ENCODE results near the gene DNM3.

The DNM3 gene

DNA sequence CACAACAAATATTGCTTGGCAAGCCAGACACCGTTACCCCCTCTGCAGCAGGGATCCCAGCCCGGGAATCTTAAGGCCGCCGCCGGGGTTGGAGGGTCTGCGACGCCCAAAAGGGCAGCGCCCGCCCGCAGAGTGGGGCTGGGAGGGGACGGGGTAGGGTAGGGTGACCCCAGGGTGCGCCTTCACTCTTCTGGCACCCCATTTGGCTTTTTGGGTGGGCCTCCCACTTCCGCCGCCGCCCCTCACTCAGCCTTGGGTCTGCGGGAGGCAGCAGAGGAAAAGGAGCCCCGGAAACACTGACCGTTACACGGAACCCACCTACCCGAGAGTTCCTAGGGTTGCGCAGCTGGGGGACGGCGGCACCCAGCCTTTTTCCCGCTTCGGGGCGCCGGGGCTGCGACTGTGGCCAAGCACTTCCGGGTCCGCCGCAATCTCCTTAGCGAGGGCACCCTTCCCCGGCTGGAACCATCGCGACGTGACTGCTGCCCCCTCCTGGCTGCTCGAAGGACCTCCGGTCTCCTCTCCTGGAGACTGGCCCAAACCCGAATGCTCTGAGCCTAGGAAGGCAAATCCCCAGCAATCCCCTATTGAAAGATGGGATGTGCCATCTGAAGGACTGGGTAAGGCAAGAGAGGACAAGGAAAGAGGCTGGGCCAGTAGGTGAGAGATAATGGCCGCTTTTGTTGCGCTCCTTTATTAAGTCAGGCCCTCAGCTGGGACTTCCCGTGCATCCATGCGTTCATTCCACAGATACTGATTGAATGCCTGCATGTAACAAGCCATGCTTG is 602.6 kb downstream of the DNM3 start, which contains the start of gene PIGC:
TSS of gene PIGC (minus strand) at position 404 of the 788 bp plus-strand sequence. CDS start 1,447 bp downstream, outside the sequence.
- H3K4me3 ChIP-seq (replicated peaks; ENCODE audit: low read depth, low read length): peak within 1 kb of the TSS; percentile 86
- TF ChIP-seq, protein P1, sequence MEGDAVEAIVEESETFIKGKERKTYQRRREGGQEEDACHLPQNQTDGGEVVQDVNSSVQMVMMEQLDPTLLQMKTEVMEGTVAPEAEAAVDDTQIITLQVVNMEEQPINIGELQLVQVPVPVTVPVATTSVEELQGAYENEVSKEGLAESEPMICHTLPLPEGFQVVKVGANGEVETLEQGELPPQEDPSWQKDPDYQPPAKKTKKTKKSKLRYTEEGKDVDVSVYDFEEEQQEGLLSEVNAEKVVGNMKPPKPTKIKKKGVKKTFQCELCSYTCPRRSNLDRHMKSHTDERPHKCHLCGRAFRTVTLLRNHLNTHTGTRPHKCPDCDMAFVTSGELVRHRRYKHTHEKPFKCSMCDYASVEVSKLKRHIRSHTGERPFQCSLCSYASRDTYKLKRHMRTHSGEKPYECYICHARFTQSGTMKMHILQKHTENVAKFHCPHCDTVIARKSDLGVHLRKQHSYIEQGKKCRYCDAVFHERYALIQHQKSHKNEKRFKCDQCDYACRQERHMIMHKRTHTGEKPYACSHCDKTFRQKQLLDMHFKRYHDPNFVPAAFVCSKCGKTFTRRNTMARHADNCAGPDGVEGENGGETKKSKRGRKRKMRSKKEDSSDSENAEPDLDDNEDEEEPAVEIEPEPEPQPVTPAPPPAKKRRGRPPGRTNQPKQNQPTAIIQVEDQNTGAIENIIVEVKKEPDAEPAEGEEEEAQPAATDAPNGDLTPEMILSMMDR (IDR thresholded peaks at IDR 0.05; ENCODE audit: low read length, missing control alignments): peak; percentile 85
- peak; percentile 89 for DNase-seq (ENCODE audit: low read depth)

DNA sequence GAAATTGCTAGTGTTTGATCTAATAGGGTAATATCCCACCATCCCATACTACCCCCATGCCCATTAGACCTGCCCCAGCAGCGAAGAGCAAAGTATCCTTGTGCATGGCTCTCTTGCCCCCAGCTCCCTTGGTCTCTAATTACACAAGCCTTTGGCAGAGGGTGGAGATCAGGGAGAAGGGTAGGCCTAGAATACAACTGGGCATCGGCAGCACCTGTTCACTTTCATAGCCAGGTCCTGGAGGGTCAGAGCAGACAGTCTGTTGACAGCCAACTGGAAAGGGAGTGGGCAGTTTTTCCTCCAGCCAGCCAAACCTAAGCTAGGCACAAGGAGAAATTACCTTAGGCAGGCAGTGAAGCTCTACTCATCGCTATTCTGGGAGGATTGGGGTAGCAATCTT is 605.2 kb downstream of the DNM3 start:
- TF ChIP-seq, protein P1 (IDR thresholded peaks at IDR 0.05; ENCODE audit: low read length, missing control alignments): no peak
- no peak for DNase-seq (ENCODE audit: low read depth)
- no peak overlapping the region for H3K4me3 ChIP-seq (replicated peaks; ENCODE audit: low read depth, low read length)

DNA sequence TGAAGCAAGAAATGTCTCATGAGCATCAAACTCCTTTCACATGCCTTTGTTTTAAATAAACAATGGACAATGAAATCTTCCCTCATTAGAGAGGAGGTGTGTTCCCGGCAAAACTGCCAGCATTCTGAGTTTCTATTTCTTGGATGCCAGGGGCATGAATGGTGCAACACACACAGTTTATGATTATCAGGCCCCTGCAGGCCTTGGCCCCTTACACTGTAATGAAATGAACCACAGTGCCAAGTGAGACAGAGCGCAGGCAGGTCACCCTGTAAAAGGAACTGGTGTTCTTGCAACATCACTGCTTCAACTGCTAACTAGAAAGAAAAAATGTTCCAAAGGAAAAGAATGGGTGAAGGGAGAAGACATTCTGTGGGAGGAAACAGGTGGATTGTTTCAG is 606.3 kb downstream of the DNM3 start:
- DNase-seq (ENCODE audit: low read depth): peak; percentile 58
- H3K4me3 ChIP-seq (replicated peaks; ENCODE audit: low read depth, low read length): no peak overlapping the region
- TF ChIP-seq, protein P1 (IDR thresholded peaks at IDR 0.05; ENCODE audit: low read length, missing control alignments): no peak

DNA sequence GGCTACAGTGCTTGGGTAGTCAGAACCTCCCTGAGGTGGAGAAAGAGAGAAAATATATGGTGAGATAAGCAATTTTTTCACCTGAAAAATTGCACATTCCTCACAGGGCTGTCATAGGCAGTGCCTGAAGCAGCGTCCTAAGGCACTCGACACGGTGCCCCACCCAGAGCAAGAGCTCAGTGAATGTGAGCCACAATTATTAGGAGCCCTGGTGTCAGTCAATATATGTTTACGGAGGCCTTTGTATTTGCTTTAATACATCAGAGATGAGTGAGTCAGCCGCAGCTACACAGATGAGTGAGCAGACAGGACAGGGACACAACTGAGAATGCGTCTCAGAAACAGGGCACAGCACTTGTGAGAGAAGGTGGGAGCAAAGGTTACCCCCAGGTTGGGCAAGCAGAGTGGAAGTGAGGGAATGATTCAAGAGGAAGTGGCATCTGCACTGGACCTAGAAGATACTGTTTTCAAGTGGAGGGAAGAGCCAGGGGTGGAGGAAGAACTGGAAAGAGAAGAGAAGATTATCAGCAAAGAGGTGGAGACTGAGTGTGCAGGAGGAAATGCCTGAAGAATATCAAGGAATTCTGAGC is 607.8 kb downstream of the DNM3 start:
- DNase-seq (ENCODE audit: low read depth): no peak
- no peak overlapping the region for H3K4me3 ChIP-seq (replicated peaks; ENCODE audit: low read depth, low read length)
- TF ChIP-seq, protein P1 (IDR thresholded peaks at IDR 0.05; ENCODE audit: low read length, missing control alignments): no peak

DNA sequence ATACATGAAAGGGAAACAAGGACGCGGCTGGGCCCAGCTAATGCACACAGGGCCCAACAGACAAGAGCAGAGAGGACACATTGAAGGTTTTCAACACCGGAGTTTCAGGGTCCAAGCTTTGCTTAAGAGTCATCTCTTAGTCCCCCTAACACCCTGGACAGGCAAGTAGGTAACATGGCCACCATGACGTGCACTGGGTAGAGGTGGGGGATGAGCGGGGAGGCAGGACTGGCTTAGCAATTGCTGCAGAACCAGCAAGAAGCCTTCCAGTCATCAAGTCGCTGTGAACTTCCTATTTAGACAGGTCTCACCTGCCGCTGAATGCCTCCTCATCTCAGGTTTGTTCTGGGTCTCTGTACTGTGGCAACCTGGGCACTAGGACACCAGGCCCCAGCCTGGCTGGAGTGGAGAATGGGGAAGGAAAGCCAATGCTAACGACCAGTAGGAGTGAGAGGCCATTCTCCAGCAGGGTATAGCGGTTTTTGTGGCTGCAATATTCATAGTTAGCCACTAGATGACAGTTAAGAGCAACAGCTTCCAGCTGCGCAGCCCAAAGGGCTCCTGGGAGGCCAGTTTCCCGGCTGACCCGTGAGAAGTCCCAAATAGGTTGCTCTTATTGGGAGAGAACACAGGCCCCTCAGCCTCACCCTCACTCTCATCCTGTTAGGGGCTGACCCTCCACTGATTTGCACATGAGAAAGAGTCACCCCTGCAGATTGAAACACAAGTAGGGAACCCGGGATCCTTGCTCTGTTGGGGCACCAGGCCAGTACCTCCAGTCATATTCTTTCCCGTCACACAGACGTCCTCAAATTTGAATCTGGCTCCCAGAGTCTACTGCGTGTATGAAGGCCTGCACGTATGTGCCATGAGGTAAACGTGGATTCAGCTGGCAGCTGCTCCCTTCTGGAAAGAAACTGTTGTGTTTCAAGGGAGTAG is 608.6 kb downstream of the DNM3 start:
- peak; percentile 77 for DNase-seq (ENCODE audit: low read depth)
- H3K4me3 ChIP-seq (replicated peaks; ENCODE audit: low read depth, low read length): no peak overlapping the region
- TF ChIP-seq, protein P1 (IDR thresholded peaks at IDR 0.05; ENCODE audit: low read length, missing control alignments): peak; percentile 92

DNA sequence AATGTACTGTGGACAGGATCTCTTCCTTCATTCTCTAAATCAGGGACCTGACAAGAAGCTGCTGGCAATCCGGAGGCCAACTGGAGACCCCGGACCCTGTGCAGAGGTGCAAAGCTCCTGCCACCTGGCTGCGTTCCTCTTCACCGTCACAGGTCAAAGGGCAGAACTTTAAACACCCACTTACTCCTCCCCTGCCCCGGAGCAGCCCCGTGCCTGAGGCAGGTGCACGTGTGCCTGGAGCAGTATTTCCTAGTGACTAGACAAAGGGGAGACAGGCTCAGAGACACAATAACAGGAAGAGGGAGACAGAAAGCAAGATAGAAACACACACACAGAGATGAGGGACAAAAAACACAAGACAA is 609.2 kb downstream of the DNM3 start:
- DNase-seq (ENCODE audit: low read depth): no peak

More for the DNA sequence above, 609.2 kb downstream of the DNM3 start:
- TF ChIP-seq, protein P1 (IDR thresholded peaks at IDR 0.05; ENCODE audit: low read length, missing control alignments): no peak
- H3K4me3 ChIP-seq (replicated peaks; ENCODE audit: low read depth, low read length): no peak overlapping the region
